Hematopoietic multipotent progenitor cell (in vitro differentiated cells): ENCODE measurements around the gene RARB. TPM values are rescaled to one million over a fixed set of nuclear protein-coding genes. Genes with fewer than 3 reads are reported as not detected.

Experiments
- small RNA-seq: library from RNA; depleted of rRNA; stranded (forward); fragments of <200 nt; gene quantifications from one replicate; pipeline ENCODE3, GENCODE V24; 2012
- total RNA-seq: library from RNA; depleted of rRNA; stranded (reverse); fragments of >200 nt; gene quantifications from one replicate; pipeline ENCODE4 v1.2.3, GENCODE V29; 2012

RARB gene
- total RNA-seq, 1 donor = under 0.01 TPM

Small RNA genes within 50 kb of the gene (small RNA-seq; reads per million reads assigned to genes)
- not detected for gene RF01161
- gene RF02271 = not detected

Other genes starting within 250 kb of the RARB start
- gene TOP2B, start 236.6 kb downstream of the RARB start, total RNA-seq = 49.5 TPM